ENCODE measurements around the gene ATR.
"Not testable (repeated sequence)": the region's sequence is repeated elsewhere in the genome, so short reads cannot be mapped to it uniquely, and the experiment has no call there.

The ATR gene

GRCh38 chr3:142447852-142448823, 130.4 kb downstream of the ATR start, which contains the start of gene XRN1:
Gene XRN1 (minus strand): TSS chr3:142448037. CDS start chr3:142447944, 93 bp downstream.
- peak; percentile 97 for DNase-seq
- peak; percentile 96 for ATAC-seq

GRCh38 chr3:142447301-142447851, 131.2 kb downstream of the ATR start:
- ATAC-seq = peak; percentile 41
- DNase-seq = peak; percentile 53

- ATAC-seq = peak; percentile 56
- DNase-seq = no peak
These were observed 132.7 kb downstream of the ATR start for GRCh38 chr3:142445816-142446254.

GRCh38 chr3:142444343-142444742, 134.2 kb downstream of the ATR start:
- no peak for DNase-seq
- ATAC-seq = no peak

GRCh38 chr3:142443060-142443459, 135.5 kb downstream of the ATR start:
- DNase-seq, ATAC-seq: not testable (repeated sequence)

- DNase-seq, ATAC-seq: not testable (repeated sequence)
These were observed 138.9 kb downstream of the ATR start for GRCh38 chr3:142439499-142440220.

GRCh38 chr3:142438096-142438495, 140.4 kb downstream of the ATR start:
- not testable (repeated sequence) for DNase-seq, ATAC-seq

GRCh38 chr3:142436951-142437585, 141.5 kb downstream of the ATR start:
- ATAC-seq (no peak), DNase-seq (no peak)

GRCh38 chr3:142434503-142434902, 144.0 kb downstream of the ATR start:
- DNase-seq (no peak), ATAC-seq (no peak)

- ATAC-seq = no peak
- no peak for DNase-seq
These were observed 145.4 kb downstream of the ATR start for GRCh38 chr3:142433110-142433509.

- ATAC-seq (no peak), DNase-seq (no peak)
These were observed 149.0 kb downstream of the ATR start for GRCh38 chr3:142429582-142429981.

GRCh38 chr3:142424754-142425153, 153.8 kb downstream of the ATR start:
- no peak for DNase-seq
- ATAC-seq = no peak

GRCh38 chr3:142418926-142419592, 159.5 kb downstream of the ATR start:
- DNase-seq = no peak
- no peak for ATAC-seq

GRCh38 chr3:142417302-142417701, 161.2 kb downstream of the ATR start:
- ATAC-seq = no peak
- no peak for DNase-seq

GRCh38 chr3:142400537-142400936, 178.0 kb downstream of the ATR start:
- ATAC-seq, DNase-seq: not testable (repeated sequence)

Measured in stimulated activated naive CD8-positive, alpha-beta T cell treated with anti-CD3 and anti-CD28 coated beads, Interleukin-15, Interleukin-2, amounts not matched to agents 100 U/mL and 50 U/mL, for 24 hours (primary cell).